Measurements from ENCODE around the gene TNS4. TPM values are rescaled to one million over a fixed set of nuclear protein-coding genes. Genes with fewer than 3 reads are reported as not detected.
"Not testable (repeated sequence)": the region's sequence is repeated elsewhere in the genome, so short reads cannot be mapped to it uniquely, and the experiment has no call there.

The TNS4 gene, protein sequence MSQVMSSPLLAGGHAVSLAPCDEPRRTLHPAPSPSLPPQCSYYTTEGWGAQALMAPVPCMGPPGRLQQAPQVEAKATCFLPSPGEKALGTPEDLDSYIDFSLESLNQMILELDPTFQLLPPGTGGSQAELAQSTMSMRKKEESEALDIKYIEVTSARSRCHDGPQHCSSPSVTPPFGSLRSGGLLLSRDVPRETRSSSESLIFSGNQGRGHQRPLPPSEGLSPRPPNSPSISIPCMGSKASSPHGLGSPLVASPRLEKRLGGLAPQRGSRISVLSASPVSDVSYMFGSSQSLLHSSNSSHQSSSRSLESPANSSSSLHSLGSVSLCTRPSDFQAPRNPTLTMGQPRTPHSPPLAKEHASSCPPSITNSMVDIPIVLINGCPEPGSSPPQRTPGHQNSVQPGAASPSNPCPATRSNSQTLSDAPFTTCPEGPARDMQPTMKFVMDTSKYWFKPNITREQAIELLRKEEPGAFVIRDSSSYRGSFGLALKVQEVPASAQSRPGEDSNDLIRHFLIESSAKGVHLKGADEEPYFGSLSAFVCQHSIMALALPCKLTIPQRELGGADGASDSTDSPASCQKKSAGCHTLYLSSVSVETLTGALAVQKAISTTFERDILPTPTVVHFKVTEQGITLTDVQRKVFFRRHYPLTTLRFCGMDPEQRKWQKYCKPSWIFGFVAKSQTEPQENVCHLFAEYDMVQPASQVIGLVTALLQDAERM
- polyA plus RNA-seq (2012; ENCODE audit: insufficient read depth, insufficient read length) = 1.0 TPM

DNA sequence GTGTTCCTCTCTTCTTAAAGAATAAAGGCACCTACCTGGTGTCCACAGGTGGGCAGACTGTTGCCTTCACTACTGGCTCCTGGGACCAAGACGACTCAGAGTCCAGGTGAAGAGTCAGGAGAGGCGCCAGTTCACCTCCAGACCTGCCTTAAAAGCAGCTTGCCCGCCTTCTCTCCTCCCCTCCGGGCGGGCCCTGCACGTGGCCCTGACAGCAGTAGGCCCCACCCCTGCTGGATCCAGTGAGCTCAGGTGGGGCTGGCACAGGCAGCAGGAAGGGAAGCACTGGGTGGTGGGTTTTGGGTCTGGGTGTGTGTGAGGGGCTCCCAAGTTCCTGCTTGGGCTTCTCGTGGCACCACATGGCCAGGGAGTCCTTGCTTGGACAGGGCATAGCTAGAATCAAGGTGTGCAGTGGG lies at the start of gene TNS4:
TNS4 (minus strand) TSS at position 125 of the 413 bp plus-strand sequence. CDS start 5,198 bp downstream, outside the sequence.
- no peak for DNase-seq (ENCODE audit: low read depth, low spot score)
- H3K4me3 ChIP-seq (ENCODE audit: low read length) = no peak within 1 kb of the TSS

DNA sequence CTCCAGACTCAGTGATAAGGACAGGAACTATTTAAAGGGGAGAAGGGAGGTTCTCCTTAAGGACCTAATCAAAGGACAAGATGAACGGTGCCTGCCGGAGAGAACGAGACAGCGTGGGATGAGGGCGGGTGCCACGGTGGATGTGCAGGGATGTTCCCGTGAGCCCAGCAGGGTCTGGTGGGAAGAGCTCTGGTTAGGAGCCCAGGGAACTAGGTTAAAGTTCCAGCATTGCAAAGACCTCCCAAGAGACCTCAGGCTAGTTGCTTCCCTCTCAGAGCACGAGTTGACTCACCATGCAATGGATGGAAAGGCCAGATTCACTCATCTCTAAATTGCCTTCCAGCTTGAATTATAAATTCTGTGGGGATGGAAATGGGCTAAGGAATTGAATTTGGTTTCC lies 49.2 kb upstream of the TNS4 start:
- DNase-seq (ENCODE audit: low read depth, low spot score) = no peak
- H3K4me3 ChIP-seq (ENCODE audit: low read length) = no peak overlapping the region

DNA sequence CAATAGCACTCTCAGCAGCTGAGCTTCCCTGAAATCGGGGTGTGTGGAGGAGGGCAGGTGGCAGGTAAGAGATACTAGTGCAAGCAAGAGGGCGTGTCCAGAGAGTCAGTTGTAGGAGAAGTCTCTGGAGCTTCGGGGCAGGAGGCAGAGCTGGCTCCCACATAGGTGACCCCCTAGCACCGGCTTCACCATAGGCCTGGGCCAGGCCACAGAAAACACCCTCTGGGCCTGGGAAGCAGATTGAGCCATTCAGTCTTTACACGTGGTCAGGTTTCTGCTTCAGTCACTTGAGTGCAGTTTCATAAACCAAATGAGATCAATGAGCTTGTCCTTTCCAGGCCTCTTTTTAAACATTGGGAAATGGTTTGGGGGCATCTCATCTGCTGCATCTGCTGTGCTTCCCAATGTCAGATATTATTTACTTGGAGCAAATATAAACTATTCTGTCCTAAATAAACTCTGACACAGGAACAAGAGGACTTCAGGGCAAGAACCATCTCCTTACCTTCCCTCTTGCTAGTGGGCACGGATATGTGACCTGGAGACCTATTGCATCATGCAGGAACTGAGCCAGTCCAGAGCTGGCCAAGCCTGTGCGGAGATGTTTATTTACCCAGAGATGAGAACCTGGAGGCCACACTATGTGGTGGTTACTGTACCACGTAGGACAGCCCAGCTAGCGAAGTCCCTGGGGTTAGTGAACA lies 47.7 kb upstream of the TNS4 start:
- no peak for DNase-seq (ENCODE audit: low read depth, low spot score)
- no peak overlapping the region for H3K4me3 ChIP-seq (ENCODE audit: low read length)

DNA sequence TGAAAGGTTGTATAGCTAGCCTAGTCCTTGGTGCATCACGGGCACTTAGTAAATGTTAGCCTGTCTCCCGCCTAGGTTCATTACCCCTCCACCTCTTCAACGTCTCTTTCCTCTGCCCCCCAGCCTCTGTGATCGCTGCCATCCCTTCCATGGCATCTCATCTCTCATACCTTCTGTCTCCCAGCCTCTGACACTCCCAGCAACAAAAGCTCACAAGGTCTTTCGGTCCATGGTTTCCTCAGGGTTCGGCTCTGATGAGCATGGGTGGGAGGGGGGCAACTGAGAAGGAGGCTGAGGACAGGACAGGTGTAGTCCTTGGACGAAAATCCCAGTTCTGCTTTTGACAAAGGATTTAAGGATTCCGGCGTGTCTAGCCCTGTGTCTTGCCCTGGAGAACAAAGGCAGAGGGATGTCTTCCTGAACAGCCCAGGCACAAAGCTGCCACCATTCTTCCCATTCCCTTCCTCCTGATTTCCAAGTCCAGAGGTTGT lies 47.1 kb upstream of the TNS4 start:
- no peak overlapping the region for H3K4me3 ChIP-seq (ENCODE audit: low read length)
- DNase-seq (ENCODE audit: low read depth, low spot score) = no peak

DNA sequence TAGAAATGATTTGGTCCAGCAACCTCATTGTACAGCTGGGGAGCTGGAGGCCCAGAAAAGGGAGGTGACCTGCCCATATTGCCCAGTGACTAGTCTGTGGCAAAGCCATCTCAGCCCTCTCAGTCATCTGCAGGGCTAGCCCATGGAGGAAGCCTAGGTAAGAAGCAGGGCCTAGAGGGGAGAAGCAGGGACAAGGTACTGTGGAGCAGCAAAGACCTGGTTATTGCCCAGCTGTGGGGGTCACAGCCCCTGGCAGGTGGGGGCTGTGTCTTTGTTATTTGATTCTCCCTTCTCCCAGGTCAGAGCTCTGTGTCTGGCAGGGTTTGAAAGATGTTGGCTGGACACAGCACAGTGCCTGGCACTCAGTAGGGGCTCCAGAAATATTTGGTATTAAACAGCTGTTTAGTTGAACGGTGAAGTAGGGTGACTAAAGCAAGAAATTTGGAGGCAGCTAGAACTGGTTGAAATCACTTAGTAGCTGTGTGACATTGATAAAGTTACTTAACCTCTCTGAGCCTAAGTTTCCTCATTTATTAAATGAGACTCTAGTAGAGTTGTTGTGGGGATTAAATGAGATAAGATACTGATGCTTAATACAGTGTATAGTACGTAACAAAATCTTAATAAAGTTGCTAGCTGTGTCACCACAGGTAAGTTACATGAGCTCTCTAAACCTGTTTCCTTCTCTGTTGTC lies 46.5 kb upstream of the TNS4 start:
- no peak overlapping the region for H3K4me3 ChIP-seq (ENCODE audit: low read length)
- no peak for DNase-seq (ENCODE audit: low read depth, low spot score)

DNA sequence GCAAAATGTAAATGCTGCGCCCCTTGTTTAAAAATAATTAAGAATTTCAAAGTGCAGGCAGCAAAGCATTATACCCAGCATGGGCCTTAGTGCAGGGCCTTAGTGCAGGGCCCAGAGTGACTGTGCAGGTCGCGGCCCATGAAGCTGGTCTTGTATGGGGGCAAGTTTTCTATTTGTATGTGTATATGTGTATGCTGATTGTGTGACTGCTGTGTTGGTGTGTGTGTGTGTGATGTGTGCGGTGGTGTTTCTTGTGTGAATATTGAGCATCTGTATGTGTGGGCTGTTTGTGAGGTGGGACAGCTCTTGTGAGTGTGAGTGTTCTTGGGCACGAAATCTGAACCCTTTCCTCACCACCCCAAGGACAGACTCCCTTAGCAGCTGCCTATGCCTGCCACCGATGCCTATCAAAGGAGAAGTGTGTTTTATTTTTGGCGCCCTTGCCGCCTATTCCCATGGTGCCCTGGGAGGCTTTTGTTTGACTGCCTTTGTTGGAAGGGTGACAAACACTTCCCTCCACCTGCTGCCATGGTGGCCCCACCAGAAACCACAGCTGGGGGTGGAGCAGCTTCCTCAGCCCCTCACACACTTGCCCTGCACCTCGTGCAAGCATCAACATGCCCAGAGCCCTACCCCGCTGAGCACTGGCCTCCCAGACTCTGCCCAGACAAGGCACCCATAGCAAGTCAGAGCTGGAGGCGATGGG lies 45.8 kb upstream of the TNS4 start:
- peak; percentile 92 for DNase-seq (ENCODE audit: low read depth, low spot score)
- H3K4me3 ChIP-seq (ENCODE audit: low read length) = no peak overlapping the region

DNA sequence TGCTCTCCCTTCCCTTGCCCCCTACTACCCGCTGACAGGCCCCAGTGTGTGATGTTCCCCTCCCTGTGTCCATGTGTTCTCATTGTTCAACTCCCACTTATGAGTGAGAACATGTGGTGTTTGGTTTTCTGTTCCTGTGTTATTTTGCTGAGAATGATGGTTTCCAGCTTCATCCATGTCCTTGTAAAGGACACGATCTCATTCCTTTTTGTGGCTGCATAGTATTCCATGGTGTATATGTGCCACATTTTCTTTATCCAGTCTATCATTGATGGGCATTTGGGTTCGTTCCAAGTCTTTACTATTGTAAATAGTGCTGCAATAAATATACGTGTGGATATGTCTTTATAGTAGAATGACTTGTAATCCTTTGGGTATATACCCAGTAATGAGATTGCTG lies 45.1 kb upstream of the TNS4 start:
- not testable (repeated sequence) for H3K4me3 ChIP-seq (ENCODE audit: low read length); DNase-seq (ENCODE audit: low read depth, low spot score)

DNA sequence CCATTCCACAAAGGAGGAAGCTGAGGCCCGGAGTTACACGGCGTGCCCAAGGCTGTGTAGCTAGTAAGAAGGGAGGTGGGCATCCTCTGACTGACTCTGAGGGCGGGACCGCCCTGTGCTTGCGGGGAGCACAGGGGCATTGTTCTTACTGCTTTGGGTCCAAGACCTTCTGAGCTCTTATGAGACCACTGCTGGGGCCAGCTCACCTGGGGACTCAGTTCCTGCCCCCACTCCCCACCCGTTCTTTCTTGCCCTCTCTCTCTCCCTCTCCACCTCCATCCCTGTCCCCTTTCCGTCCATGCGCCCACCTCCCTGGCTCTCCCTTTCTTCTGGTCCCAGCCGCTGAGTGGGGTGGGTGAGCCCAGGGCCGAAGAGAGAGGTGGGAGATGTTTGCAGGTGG lies 44.2 kb upstream of the TNS4 start:
- no peak overlapping the region for H3K4me3 ChIP-seq (ENCODE audit: low read length)
- no peak for DNase-seq (ENCODE audit: low read depth, low spot score)

DNA sequence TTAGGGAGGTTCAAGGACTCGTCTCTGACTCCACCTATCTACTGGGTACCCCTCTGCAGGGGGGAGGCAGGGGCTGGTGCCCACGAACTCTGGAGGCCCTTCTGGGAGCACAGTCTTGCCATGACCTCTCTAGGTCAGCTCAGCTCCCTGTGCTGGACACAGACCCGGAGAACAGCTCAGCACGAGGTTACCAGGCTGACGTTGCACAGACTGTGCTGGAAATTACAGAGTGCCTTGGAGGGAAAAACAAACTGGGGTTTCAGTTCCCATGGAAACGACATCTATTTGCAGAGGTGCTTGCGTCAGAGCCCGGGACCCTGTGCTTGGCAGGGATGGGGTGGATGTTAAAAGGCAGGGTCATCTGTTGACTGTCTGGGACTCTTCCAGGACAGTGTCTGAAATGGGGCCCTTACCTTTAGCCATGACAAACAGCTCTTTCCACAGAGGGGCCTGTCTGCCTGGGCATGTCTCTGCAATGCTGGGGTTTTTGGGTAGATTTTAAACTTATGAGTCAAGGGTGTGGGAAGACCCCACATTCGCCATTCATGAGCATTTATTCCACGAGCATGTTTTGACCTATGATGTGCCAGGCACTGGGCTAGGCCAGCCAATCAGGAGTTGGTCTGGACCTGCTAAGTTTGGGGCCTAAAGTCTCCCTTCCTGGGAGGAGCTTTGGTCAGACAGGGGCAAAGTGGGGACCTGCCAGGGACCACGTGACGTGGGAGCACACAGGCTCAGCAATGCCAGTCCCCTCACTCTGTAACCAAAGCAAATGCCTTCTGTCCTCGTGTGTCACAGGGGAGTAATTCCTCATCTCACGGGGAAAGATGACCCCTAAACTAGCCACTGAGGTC lies 41.4 kb upstream of the TNS4 start:
- H3K4me3 ChIP-seq (ENCODE audit: low read length) = no peak overlapping the region
- no peak for DNase-seq (ENCODE audit: low read depth, low spot score)

DNA sequence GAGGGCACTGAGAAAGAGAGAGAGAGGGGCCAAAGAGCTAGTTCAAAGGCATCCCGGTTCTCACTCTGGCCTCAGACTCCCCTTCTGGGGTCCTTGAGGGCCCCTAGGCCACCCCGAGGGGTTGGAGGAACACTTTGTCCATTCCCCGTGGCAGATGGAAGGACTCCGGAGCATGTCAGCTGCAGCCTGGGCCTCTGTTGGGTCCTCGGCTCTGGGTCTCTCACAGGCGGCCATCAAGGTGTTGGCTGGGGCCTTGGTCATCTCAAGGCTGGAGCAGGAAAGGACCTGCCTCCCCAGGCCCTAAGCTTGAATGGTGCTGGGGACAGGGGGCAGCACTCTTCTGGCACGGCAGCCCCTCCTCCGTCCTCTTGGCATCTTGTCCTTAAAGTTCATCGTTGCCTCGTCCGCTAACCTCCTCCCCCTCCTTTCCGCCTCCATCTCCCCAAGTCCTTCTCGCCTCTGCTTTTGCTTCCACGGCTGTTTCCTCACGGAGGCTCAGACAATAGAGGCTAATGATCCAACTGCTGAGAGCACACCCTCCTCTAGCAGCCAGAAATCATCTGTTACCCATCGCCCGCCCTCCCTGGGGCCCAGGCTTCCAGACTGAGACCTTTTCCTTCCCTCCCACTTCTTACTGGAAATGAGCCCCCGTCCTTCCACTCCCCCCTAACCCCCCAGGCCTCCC lies 40.6 kb upstream of the TNS4 start:
- no peak for DNase-seq (ENCODE audit: low read depth, low spot score)
- H3K4me3 ChIP-seq (ENCODE audit: low read length) = no peak overlapping the region

DNA sequence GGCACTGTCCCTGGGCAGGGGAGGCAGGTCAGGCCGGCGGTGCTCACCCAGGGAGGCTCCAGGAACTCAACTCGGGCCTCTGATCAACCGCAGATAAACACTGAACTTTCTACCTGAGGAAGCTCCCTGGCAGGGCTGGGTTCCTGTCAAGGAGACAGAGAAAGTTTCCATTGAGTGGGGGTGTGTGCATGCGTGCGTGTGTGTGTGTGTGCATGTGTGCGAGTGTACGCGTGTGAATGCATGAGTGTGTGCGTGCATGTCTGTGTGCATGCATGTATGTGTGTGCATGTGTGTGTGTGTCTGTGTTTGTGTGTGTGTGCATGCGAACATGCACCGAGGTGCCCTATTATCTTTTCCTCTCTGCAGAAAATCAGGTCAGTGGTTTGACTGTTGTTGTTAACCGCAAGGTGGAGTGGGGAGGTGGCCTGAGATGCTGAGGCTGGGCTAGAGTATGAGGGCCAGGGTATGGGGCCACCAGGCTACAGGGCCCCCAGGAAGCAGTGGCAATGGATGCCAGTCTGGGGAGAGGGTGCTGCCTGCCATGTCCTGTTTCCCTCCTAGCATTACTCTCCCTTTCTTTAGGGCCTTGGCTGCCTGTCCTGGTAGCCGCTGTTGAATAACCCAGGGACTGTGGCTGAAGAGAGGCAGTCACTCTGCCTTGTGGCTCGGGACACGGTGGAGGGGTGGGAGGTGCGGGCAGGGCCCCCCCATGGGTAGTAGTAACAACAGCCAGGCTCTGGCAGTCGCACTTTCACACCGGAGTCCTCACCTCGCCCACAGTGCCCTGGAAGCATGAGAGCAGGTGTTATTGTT lies 39.8 kb upstream of the TNS4 start:
- peak overlapping the region; percentile 5 for H3K4me3 ChIP-seq (ENCODE audit: low read length)
- DNase-seq (ENCODE audit: low read depth, low spot score) = peak; percentile 75

DNA sequence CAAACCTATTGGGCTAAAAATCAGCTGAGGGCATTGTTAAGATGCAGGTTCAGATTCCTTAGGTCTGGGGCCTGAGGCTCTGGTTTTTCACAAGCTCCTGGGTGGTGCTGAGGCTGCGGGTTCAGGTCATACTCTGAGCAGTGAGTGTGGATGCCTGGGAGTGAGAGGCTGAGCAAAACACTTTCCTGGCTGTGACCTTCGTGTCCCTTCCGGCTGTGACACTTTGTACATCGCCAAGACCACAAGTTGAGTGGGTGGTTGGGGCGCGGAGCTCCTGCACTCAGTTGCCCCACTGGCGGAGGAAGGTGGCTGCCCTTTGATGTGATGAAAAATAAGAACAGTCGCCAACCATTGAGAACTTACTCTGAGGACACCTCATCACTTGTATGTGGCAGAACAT lies 39.0 kb upstream of the TNS4 start:
- no peak overlapping the region for H3K4me3 ChIP-seq (ENCODE audit: low read length)
- no peak for DNase-seq (ENCODE audit: low read depth, low spot score)

DNA sequence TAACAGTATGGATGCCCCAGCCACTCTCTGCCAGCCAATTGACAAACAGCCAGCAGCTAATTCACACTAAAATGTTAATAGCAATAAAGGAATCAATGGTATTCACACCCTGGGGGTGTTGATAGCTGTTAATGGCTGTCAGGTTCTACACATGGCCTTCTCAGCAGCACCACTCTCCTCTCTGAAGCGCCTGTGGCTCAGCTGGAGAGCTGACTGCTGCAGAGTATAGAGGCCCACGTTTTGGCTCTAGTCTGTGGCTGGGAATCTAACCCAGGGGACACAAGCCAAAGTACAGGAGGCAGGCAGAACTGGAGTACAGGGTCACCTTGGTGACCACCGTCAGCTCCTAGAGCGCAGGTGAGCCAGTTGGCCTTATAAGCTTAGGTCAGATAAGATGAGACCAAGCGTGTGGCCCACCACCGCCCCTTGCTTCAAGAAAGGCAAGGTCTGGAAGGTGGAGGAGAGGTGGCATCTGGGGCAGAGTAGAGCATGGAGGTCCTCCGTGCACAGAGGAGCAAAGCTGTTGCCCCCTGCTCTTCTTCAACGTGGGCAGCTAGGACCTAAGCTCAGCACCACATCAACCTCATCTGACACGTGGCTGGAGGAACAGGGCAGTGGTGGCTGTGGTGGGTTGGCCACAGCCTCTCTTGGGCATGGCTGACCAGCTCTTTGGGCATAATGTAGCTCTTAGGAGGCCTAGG lies 38.4 kb upstream of the TNS4 start:
- DNase-seq (ENCODE audit: low read depth, low spot score) = no peak
- no peak overlapping the region for H3K4me3 ChIP-seq (ENCODE audit: low read length)

DNA sequence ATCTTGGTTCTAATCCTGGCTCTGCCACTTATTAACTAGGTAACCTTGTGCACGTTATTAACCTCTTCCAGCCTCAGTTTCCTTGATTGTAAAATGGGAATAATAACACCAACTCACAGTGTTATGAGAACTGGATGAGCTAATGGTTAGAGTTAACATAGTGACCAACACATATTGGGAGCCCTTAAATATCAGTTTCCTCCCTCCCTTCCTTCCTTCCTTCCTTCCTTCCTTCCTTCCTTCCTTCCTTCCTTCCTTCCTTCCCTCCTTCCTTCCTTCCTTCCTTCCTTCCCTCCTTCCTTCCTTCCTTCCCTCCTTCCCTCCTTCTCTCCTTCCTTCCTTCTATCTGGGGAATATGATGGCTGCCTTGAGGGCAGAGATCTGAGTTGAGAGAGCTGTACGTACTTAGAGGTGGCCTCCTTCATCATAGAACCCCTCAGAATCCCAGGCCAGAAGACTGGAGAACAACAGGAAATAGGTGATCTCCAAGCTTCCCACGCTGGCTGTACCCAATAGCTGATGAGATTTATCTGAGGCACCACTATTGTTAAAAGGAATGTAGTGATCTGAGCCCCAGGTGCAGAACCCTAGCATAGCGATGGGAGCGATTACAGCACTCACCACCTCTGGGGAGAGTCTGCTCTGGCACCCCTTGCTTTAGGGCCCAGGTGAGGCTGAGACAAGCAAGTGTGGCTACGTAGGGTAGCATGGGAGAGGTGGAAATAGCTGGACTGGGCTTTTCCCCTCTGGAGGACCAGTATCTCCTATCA lies 37.7 kb upstream of the TNS4 start:
- no peak overlapping the region for H3K4me3 ChIP-seq (ENCODE audit: low read length)
- no peak for DNase-seq (ENCODE audit: low read depth, low spot score)

All from Jurkat, Clone E6-1 (cell line).